GM12872 (cell line): ENCODE results near the gene FXYD5.

ENCODE experiments used
- TF ChIP-seq, protein P1 (sequence below): IDR thresholded peaks from 3 replicates; pipeline ENCODE4 v1.5.1; 2011; ENCODE audit warnings: low read depth, mild to moderate bottlenecking, low read length, moderate library complexity; ENCODE audit not compliant: insufficient read depth

FXYD5 gene

DNA sequence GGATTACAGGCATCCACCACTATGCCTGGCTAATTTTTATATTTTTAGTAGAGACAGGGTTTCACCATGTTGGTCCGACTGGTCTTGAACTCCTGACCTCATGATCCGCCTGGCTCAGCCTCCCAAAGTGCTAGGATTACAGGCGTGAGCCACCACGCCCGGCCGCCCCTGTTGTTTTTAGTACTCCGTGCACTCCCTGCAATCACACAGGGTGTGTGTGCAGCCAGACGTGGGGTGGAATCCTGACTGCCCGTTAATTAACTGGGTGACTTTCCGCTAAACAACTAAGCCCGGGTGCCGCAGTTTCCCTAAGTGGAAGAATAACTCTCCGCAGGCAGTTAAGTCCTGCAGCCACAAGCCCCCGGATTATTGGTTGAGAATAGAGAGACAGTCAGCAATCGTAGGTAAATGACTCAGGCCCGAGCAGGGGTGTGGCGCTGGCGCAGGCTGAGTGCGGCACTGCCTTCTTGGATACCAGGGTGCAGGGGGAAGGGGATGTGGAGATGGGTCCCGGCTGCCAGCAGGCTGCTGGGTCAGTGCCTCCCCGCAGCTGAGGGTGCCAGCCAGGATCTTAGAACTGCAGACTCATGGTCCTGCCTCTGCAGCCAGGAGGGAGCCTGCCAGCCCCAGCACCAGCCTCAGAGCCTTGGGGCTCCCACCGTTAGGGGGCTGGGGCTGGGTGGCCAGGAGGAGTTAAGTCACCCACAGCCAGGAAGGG, 45.0 kb upstream of the FXYD5 start:
- TF ChIP-seq, protein P1, sequence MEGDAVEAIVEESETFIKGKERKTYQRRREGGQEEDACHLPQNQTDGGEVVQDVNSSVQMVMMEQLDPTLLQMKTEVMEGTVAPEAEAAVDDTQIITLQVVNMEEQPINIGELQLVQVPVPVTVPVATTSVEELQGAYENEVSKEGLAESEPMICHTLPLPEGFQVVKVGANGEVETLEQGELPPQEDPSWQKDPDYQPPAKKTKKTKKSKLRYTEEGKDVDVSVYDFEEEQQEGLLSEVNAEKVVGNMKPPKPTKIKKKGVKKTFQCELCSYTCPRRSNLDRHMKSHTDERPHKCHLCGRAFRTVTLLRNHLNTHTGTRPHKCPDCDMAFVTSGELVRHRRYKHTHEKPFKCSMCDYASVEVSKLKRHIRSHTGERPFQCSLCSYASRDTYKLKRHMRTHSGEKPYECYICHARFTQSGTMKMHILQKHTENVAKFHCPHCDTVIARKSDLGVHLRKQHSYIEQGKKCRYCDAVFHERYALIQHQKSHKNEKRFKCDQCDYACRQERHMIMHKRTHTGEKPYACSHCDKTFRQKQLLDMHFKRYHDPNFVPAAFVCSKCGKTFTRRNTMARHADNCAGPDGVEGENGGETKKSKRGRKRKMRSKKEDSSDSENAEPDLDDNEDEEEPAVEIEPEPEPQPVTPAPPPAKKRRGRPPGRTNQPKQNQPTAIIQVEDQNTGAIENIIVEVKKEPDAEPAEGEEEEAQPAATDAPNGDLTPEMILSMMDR, result no peak

DNA sequence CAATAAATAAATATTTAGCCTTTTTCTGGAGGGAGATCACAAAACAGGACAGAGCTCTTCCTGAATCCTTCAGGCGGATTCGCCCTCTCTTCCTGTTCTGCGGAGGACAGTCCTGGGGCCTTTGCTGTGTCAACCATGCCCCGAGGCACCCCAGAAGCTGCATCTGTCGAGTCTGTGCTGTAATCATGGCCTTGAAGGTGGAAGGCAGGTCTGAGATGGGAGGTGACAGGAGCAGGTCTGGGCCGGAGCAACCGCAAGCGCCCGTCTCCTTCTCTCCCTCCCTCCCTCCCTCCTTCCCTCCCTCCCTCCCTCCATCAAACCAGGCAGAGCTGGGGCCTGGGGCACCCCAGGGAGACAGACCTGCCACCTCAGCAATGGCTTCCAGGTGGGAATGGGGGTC, 43.6 kb upstream of the FXYD5 start:
- TF ChIP-seq, protein P1, result no peak

DNA sequence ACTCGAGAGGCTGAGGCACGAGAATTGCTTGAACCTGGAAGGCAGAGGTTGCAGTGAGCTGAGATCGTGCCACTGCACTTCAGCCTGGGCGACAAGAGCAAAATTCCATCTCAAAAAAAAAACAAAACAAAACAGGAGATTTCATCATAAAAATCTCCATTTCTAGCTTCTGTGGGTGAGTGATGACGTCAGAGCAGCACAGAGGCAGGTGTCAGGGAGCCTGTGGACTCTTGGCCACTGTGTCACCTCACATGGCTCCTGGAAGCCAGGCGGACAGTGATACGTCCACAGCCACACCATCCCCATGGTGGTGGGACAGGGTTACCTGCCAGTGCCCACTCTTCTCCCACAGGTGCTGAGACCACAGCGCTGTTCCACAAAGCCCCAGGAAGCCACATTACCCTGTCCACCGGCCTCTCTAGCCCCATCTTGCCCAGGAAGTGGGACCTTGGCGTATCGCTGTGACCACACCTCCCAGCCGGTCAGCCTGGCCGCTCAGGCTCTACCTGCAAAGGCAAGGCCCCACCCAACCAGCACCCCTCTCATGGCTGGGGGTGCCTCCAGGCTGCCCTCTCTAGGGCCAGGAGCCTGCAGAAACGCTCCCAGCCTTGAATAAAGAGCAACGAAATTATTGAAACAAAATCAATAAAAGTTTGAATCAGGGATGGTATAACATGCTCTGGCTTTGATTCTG, 41.4 kb upstream of the FXYD5 start:
- TF ChIP-seq, protein P1, result no peak

DNA sequence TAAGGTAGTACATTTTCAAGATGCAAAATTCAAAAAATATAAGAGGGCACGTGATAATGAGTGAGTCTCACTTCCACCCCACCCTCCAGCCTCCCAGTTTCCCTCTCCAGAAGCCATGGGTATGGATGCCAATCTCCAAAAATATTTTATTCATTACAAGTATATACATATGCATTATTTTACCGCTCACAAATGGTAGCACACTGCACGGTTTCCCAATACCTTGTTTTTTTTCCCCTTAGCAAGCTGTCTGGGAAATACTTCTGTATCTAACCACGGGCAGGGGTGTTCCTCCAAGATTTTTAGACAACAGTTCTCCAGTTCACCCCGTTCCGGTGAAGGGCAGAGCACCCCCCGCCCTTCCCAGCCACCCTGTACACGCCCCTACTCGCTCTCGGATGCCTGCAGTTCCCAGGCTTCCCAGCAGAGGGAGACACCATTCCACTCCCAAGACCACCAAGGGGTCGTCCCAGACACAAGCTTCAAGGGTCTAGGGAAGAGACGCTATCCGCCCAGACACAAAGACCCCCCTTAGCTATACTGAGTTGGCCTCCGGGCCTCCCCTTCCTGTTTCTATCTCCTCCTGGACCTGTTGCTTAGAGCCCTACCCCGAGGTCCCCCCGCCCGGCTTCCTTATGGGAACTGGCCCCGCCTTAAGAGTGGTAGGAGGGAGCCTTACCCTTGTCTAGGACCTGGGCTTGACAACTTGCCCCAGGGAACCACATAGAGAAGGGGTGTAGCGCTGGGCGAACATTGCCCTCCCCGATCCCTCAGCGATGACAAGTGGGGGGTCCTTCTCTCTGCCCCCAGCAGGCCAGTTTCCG, 40.0 kb upstream of the FXYD5 start:
- TF ChIP-seq, protein P1, result peak; percentile 99

DNA sequence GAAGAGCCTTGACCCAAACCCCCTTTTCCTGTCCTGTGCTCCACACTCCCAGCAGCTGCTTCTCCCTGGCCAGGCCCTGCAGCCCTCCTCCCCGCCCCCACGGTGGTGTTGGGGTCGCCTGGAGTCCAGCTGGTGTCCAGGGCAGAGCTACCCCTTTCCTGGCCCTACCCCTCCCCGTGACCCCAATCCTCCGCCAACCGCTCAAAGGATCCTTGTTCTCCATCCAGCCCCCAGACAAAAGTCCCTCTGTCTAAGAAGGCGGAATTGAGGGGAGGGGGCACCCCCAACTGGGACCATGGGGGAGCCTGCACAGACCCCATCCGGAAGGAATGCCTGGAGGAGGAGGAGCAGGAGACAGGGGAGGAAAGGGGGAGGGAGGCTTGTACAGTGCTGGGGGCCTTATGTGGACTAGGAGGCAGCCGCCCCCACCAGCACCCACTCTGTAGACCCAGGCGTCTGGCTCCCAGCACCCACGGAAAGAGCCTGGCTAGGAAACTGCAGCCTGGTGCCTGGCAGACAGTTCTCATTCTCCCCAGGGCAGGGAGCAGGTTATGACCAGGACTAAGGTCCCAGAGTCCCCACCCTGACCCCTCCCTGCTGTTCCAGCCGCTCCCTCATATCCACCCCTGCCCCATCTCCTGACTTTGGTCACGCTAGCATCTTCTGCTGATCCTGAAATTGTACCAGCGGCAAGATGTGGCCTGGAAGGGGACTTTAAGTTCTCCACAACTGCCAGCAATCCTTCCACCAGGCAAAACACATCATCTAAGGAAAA, 39.2 kb upstream of the FXYD5 start, which contains the start of gene FXYD3:
Gene FXYD3, plus strand, starts transcription at position 647 of the 775 bp plus-strand sequence. CDS start 3,554 bp downstream, outside the sequence.
- TF ChIP-seq, protein P1, result no peak

DNA sequence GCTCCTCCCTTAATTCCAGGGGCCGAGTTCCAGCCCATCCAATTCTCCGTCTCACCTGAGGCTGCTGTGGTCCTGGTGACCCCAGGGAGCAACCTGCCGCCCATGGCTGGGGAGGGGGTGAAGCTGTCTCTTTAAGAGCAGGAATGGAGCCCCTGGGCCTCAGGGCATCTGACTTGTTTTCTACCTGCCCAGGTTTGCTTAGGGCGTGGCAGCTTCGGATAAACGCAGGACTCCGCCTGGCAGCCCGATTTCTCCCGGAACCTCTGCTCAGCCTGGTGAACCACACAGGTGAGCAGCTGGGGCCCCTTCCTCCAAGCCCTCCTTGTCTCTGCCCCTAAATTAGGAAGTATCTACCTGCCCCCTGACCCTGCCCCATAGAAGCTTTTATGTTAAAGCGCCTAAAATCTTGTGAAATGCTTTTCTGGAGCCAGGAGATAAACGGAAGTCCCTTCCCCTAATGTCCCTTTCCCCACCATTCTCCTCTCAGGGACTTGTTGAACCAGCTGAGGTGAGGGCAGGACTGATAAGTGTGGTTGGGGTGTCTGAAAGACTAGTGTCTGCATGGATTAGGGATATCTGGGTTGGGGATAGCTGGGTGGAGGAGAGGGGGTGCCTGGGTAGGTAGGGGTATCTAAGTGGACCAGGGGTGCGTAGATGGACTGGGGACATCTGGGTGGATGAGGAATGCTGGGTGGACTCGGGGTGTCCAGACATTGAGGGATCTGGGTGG, 38.3 kb upstream of the FXYD5 start:
- TF ChIP-seq, protein P1, result no peak
